Mesendoderm (in vitro differentiated cells): ENCODE results near the gene PI4K2B.
"Not testable (repeated sequence)": the region's sequence is repeated elsewhere in the genome, so short reads cannot be mapped to it uniquely, and the experiment has no call there.

Experiments
- DNase-seq: peaks from one replicate; pipeline ENCODE4 v3.0.0; 2013
- H2AK5ac ChIP-seq: 2 replicates; pipeline ENCODE4 v1.6.1; 2013; ENCODE audit warnings: low read length, inconsistent platforms
- H2BK120ac ChIP-seq: 2 replicates; pipeline ENCODE4 v1.6.1; 2013; ENCODE audit warnings: low read depth, mild to moderate bottlenecking, low read length, moderate library complexity, mixed read lengths
- H2BK15ac ChIP-seq: replicated peaks from 2 replicates; pipeline ENCODE4 v1.6.1; 2013; ENCODE audit warnings: low read depth, mild to moderate bottlenecking, moderate library complexity
- H2BK5ac ChIP-seq: 2 replicates; pipeline ENCODE4 v1.6.1; 2013; ENCODE audit warnings: low read length, inconsistent platforms
- H3K18ac ChIP-seq: 2 replicates; pipeline ENCODE4 v1.6.1; 2013; ENCODE audit warnings: mild to moderate bottlenecking, low read length, mixed read lengths
- H3K23ac ChIP-seq: one replicate; pipeline ENCODE4 v1.6.1; 2013; ENCODE audit warnings: low read length
- H3K27ac ChIP-seq: 2 replicates; pipeline ENCODE4 v1.5.1; 2013; ENCODE audit warnings: low read depth, mild to moderate bottlenecking, inconsistent platforms, low read length, moderate library complexity
- H3K27me3 ChIP-seq: 2 replicates; pipeline ENCODE4 v1.6.1; 2013; ENCODE audit warnings: low read length, control low read depth, mild to moderate bottlenecking, inconsistent platforms; ENCODE audit not compliant: insufficient read depth, poor library complexity
- H3K36me3 ChIP-seq: 2 replicates; pipeline ENCODE4 v1.6.1; 2013; ENCODE audit warnings: low read length, inconsistent platforms; ENCODE audit not compliant: control insufficient read depth, insufficient read depth
- H3K4ac ChIP-seq: one replicate; pipeline ENCODE4 v1.6.1; 2013; ENCODE audit warnings: low read depth, mild to moderate bottlenecking, low read length, moderate library complexity
- H3K4me1 ChIP-seq: 2 replicates; pipeline ENCODE4 v1.6.1; 2013; ENCODE audit warnings: low read depth, low read length, inconsistent platforms; ENCODE audit not compliant: control insufficient read depth
- H3K4me2 ChIP-seq: 2 replicates; pipeline ENCODE4 v1.6.1; 2013; ENCODE audit warnings: low read length
- H3K4me3 ChIP-seq: 2 replicates; pipeline ENCODE4 v1.5.1; 2013; ENCODE audit warnings: mild to moderate bottlenecking, low read length
- H3K56ac ChIP-seq: one replicate; pipeline ENCODE4 v1.6.1; 2013; ENCODE audit warnings: low read length
- H3K79me1 ChIP-seq: 2 replicates; pipeline ENCODE4 v1.6.1; 2013; ENCODE audit warnings: low read length, inconsistent platforms
- H3K79me2 ChIP-seq: 2 replicates; pipeline ENCODE4 v1.6.1; 2013; ENCODE audit warnings: mild to moderate bottlenecking, low read length; ENCODE audit not compliant: control insufficient read depth, insufficient read depth
- H3K9ac ChIP-seq: 2 replicates; pipeline ENCODE4 v1.6.1; 2013; ENCODE audit warnings: low read length, inconsistent platforms
- H4K5ac ChIP-seq: one replicate; pipeline ENCODE4 v1.6.1; 2013; ENCODE audit warnings: low read length
- H4K8ac ChIP-seq: one replicate; pipeline ENCODE4 v1.6.1; 2013; ENCODE audit warnings: low read depth, mild to moderate bottlenecking, control low read depth, low read length, moderate library complexity
- WGBS: extraction: QIAGEN DNeasy Blood & Tissue Kit; methylation state at CpG from one replicate; pipeline ENCODE4 v1.1.7; 2013; ENCODE audit warnings: low lambda C conversion rate, missing lambda C conversion rate; ENCODE audit not compliant: insufficient coverage; ENCODE audit errors: extremely low coverage; 5-methylcytosine and 5-hydroxymethylcytosine counted together

PI4K2B gene

GRCh38 chr4:25245181-25245580 is 11.3 kb downstream of the PI4K2B start:
- H3K56ac ChIP-seq, result no peak overlapping the region
- no peak overlapping the region for H3K4me3 ChIP-seq
- no peak overlapping the region for H3K18ac ChIP-seq
- no peak overlapping the region for H2BK15ac ChIP-seq
- H3K23ac ChIP-seq, result no peak overlapping the region
- no peak overlapping the region for H3K4me2 ChIP-seq
- no peak overlapping the region for H3K9ac ChIP-seq
- no peak overlapping the region for H2BK5ac ChIP-seq
- no peak for DNase-seq
- no peak overlapping the region for H3K4ac ChIP-seq
- H4K8ac ChIP-seq, result no peak overlapping the region
- no peak overlapping the region for H2AK5ac ChIP-seq
- H2BK120ac ChIP-seq, result no peak overlapping the region
- H3K36me3 ChIP-seq, result no peaks in the 10 kb centered on the region
- H4K5ac ChIP-seq, result no peak overlapping the region
- H3K79me1 ChIP-seq, result peaks cover 2% of the 10 kb centered on the region
- H3K79me2 ChIP-seq, result peaks cover 4% of the 10 kb centered on the region
- no peak overlapping the region for H3K27ac ChIP-seq
- no CpG with 5 or more reads among the region's 10 CpGs for WGBS
- no peaks in the 10 kb centered on the region for H3K27me3 ChIP-seq
- H3K4me1 ChIP-seq, result no peaks in the 10 kb centered on the region

GRCh38 chr4:25246680-25247611 is 13.1 kb downstream of the PI4K2B start:
- no peak overlapping the region for H3K18ac ChIP-seq
- no CpG with 5 or more reads among the region's 22 CpGs for WGBS

DNA sequence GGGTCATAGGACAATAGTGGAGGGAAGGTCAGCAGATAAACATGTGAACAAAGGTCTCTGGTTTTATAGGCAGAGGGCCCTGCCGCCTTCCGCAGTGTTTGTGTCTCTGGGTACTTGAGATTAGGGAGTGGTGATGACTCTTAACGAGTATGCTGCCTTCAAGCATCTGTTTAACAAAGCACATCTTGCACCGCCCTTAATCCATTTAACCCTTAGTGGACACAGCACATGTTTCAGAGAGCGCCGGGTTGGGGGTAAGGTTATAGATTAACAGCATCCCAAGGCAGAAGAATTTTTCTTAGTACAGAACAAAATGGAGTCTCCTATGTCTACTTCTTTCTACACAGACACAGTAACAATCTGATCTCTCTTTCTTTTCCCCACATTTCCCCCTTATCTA is 15.0 kb downstream of the PI4K2B start:
- H3K9ac ChIP-seq, H3K23ac ChIP-seq, H3K4ac ChIP-seq, DNase-seq, H3K79me1 ChIP-seq, H3K4me1 ChIP-seq, H2BK120ac ChIP-seq, H4K5ac ChIP-seq, H3K4me3 ChIP-seq, H3K56ac ChIP-seq, H4K8ac ChIP-seq, H2BK15ac ChIP-seq, H3K79me2 ChIP-seq, H2AK5ac ChIP-seq, H3K27ac ChIP-seq, H3K4me2 ChIP-seq, H3K27me3 ChIP-seq, H2BK5ac ChIP-seq, H3K18ac ChIP-seq, H3K36me3 ChIP-seq: not testable (repeated sequence)
- WGBS, result no CpG with 5 or more reads among the region's 6 CpGs

More at GRCh38 chr4:25246680-25247611, 13.1 kb downstream of the PI4K2B start:
- Histone ChIP-seq H4K5ac (no peak overlapping the region), H2AK5ac (no peak overlapping the region), H3K36me3 (no peaks in the 10 kb centered on the region), H3K4ac (no peak overlapping the region), H4K8ac (no peak overlapping the region), H3K27ac (no peak overlapping the region), H3K4me2 (no peak overlapping the region), H3K79me1 (peaks cover 2% of the 10 kb centered on the region), H3K4me1 (no peaks in the 10 kb centered on the region), H3K56ac (no peak overlapping the region), H3K79me2 (peaks cover 6% of the 10 kb centered on the region), H3K27me3 (no peaks in the 10 kb centered on the region), H3K23ac (no peak overlapping the region), H3K4me3 (no peak overlapping the region), H2BK120ac (no peak overlapping the region), H3K9ac (no peak overlapping the region), H2BK5ac (no peak overlapping the region), H2BK15ac (no peak overlapping the region)
- DNase-seq, result no peak

GRCh38 chr4:25249494-25249893 is 15.7 kb downstream of the PI4K2B start:
- not testable (repeated sequence) for H4K8ac ChIP-seq, H4K5ac ChIP-seq, H3K18ac ChIP-seq, H3K23ac ChIP-seq, H3K4me3 ChIP-seq, H3K27me3 ChIP-seq, H3K4me1 ChIP-seq, H2BK15ac ChIP-seq, H3K79me1 ChIP-seq, H3K27ac ChIP-seq, H3K79me2 ChIP-seq, H2BK5ac ChIP-seq, H2BK120ac ChIP-seq, H3K56ac ChIP-seq, H3K9ac ChIP-seq, DNase-seq, H3K36me3 ChIP-seq, H2AK5ac ChIP-seq, H3K4me2 ChIP-seq, H3K4ac ChIP-seq
- no CpG with 5 or more reads among the region's 25 CpGs for WGBS

GRCh38 chr4:25252230-25253070 is 18.6 kb downstream of the PI4K2B start:
- Histone ChIP-seq H3K79me1 (no peaks in the 10 kb centered on the region), H2AK5ac (no peak overlapping the region), H2BK5ac (no peak overlapping the region), H3K23ac (no peak overlapping the region), H3K4me1 (no peaks in the 10 kb centered on the region), H2BK15ac (no peak overlapping the region), H4K5ac (no peak overlapping the region), H3K79me2 (peaks cover 2% of the 10 kb centered on the region), H4K8ac (no peak overlapping the region), H2BK120ac (no peak overlapping the region), H3K36me3 (peaks cover 2% of the 10 kb centered on the region), H3K4me2 (no peak overlapping the region), H3K4ac (no peak overlapping the region), H3K9ac (no peak overlapping the region), H3K56ac (no peak overlapping the region), H3K18ac (no peak overlapping the region), H3K27ac (no peak overlapping the region), H3K4me3 (no peak overlapping the region), H3K27me3 (no peaks in the 10 kb centered on the region)
- DNase-seq, result no peak
- WGBS, result no CpG with 5 or more reads among the region's 9 CpGs
